ENCODE data around the gene PPOX. TPM values are rescaled to one million over a fixed set of nuclear protein-coding genes. Genes with fewer than 3 reads are reported as not detected.

Gene PPOX
- total RNA-seq, 2 experiments from 2014 or later = 42.0 to 45.5 TPM

DNA sequence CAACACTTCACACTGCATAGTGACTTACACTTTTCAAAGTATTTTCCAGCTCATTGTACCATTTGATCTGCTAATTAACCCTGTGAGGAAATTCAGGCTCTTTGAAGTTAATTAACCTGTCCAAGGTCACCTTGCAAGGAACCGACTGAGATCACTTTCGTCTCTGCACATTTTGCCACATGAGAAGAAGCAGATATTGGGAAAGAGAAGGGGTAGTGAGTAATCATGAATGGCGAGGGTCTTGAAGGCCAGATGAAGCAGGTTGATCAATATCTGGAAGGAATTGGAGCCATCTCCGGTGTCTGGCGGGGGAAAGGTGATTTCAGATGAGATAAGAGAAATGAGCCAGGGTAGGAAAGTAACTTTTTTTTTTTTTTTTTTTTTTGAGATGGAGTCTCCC lies 53.8 kb downstream of the PPOX start:
- Histone ChIP-seq H3K4me3 (ENCODE audit: low read depth, low read length, poor library complexity, severe bottlenecking) (no peak overlapping the region), H3K27ac (ENCODE audit: low read depth, low read length, poor library complexity, severe bottlenecking) (no peak overlapping the region), H3K36me3 (ENCODE audit: insufficient read depth, low read length) (no peaks in the 10 kb centered on the region), H4K20me1 (ENCODE audit: insufficient read depth, low read length) (no peaks in the 10 kb centered on the region), H3K79me2 (ENCODE audit: insufficient read depth, low read depth, low read length) (no peaks in the 10 kb centered on the region), H3K9me2 (ENCODE audit: insufficient read depth, low read length) (no peaks in the 10 kb centered on the region), H2AFZ (ENCODE audit: low read length) (no peak overlapping the region), H3K4me1 (ENCODE audit: insufficient read depth, low read length, poor library complexity, severe bottlenecking) (peaks cover 36% of the 10 kb centered on the region), H3K9me3 (ENCODE audit: low read length) (no peaks in the 10 kb centered on the region), H3K4me2 (ENCODE audit: low read length) (no peak overlapping the region)
- TF ChIP-seq, protein P1, sequence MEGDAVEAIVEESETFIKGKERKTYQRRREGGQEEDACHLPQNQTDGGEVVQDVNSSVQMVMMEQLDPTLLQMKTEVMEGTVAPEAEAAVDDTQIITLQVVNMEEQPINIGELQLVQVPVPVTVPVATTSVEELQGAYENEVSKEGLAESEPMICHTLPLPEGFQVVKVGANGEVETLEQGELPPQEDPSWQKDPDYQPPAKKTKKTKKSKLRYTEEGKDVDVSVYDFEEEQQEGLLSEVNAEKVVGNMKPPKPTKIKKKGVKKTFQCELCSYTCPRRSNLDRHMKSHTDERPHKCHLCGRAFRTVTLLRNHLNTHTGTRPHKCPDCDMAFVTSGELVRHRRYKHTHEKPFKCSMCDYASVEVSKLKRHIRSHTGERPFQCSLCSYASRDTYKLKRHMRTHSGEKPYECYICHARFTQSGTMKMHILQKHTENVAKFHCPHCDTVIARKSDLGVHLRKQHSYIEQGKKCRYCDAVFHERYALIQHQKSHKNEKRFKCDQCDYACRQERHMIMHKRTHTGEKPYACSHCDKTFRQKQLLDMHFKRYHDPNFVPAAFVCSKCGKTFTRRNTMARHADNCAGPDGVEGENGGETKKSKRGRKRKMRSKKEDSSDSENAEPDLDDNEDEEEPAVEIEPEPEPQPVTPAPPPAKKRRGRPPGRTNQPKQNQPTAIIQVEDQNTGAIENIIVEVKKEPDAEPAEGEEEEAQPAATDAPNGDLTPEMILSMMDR (conservative IDR thresholded peaks at IDR 0.05; ENCODE audit: low read length) = no peak
- no peak for TF ChIP-seq EZH2phosphoT487 (IDR thresholded peaks at IDR 0.05; ENCODE audit: borderline replicate concordance, low read depth, low read length)
- POLR2A ChIA-PET = interaction anchor here (0.6 to 4.4 kb wide), 4 partner anchors 7 to 49 kb away, joined by 3 to 22 read pairs (median 4); partner anchors contain the start of gene NDUFS2
- no TSS peak for BruUV-seq (replicated peaks)
- intact Hi-C loops (cut with micrococcal nuclease; ENCODE audit: unreplicated experiment) = no loop called here
- DNase-seq (ENCODE audit: low spot score) = no peak
- CTCF ChIA-PET (ENCODE audit: unreplicated experiment) = no interaction called here

Small RNAs within 50 kb of the gene (small RNA-seq; reads per million reads assigned to genes)
- gene RF01225 = not detected

Other genes with a start within 250 kb of the PPOX start
- not detected in 2 replicates for gene ITLN2, start 211.6 kb upstream of the PPOX start, total RNA-seq (2014; rRNA removed; shearing (Covaris generic))
- gene ITLN2, start 211.6 kb upstream of the PPOX start, total RNA-seq (2022) = not detected in 2 replicates
- gene F11R, start 145.3 kb upstream of the PPOX start, total RNA-seq (2014; rRNA removed; shearing (Covaris generic)) = 11.7 and 13.5 TPM in 2 replicates
- gene F11R, start 145.3 kb upstream of the PPOX start, total RNA-seq (2022) = 16.0 and 25.0 TPM in 2 replicates
- gene TSTD1, start 127.5 kb upstream of the PPOX start, total RNA-seq (2014; rRNA removed; shearing (Covaris generic)) = 164 and 206 TPM in 2 replicates
- 73.4 and 89.2 TPM in 2 replicates for gene TSTD1, start 127.5 kb upstream of the PPOX start, total RNA-seq (2022)
- gene USF1, start 120.4 kb upstream of the PPOX start, total RNA-seq (2014; rRNA removed; shearing (Covaris generic)) = 83.1 and 97.5 TPM in 2 replicates
- gene USF1, start 120.4 kb upstream of the PPOX start, total RNA-seq (2022) = 57.6 and 60.9 TPM in 2 replicates
- 56.2 and 62.9 TPM in 2 replicates for gene ARHGAP30, start 96.5 kb upstream of the PPOX start, total RNA-seq (2014; rRNA removed; shearing (Covaris generic))
- 86.7 and 101 TPM in 2 replicates for gene ARHGAP30, start 96.5 kb upstream of the PPOX start, total RNA-seq (2022)
- not detected in 2 replicates for gene NECTIN4, start 76.9 kb upstream of the PPOX start, total RNA-seq (2014; rRNA removed; shearing (Covaris generic))
- not detected in 2 replicates for gene NECTIN4, start 76.9 kb upstream of the PPOX start, total RNA-seq (2022)
- gene KLHDC9, start 68.1 kb upstream of the PPOX start, total RNA-seq (2014; rRNA removed; shearing (Covaris generic)) = 0.95 and 2.7 TPM in 2 replicates
- gene KLHDC9, start 68.1 kb upstream of the PPOX start, total RNA-seq (2022) = 1.3 and 3.0 TPM in 2 replicates
- 52.7 and 55.6 TPM in 2 replicates for gene PFDN2, start 48.4 kb upstream of the PPOX start, total RNA-seq (2014; rRNA removed; shearing (Covaris generic))
- gene PFDN2, start 48.4 kb upstream of the PPOX start, total RNA-seq (2022) = 79.5 and 95.3 TPM in 2 replicates
- 30.2 and 42.7 TPM in 2 replicates for gene NIT1, start 48.3 kb upstream of the PPOX start, total RNA-seq (2014; rRNA removed; shearing (Covaris generic))
- gene NIT1, start 48.3 kb upstream of the PPOX start, total RNA-seq (2022) = 46.5 and 53.1 TPM in 2 replicates
- 21.1 and 28.5 TPM in 2 replicates for gene DEDD, start 33.8 kb upstream of the PPOX start, total RNA-seq (2014; rRNA removed; shearing (Covaris generic))
- gene DEDD, start 33.8 kb upstream of the PPOX start, total RNA-seq (2022) = 36.9 and 41.9 TPM in 2 replicates
- gene UFC1, start 12.4 kb upstream of the PPOX start, total RNA-seq (2014; rRNA removed; shearing (Covaris generic)) = 61.2 and 87.7 TPM in 2 replicates
- 79.4 and 80.9 TPM in 2 replicates for gene UFC1, start 12.4 kb upstream of the PPOX start, total RNA-seq (2022)
- gene USP21, start 6.9 kb upstream of the PPOX start, total RNA-seq (2014; rRNA removed; shearing (Covaris generic)) = 18.4 and 19.6 TPM in 2 replicates
- gene USP21, start 6.9 kb upstream of the PPOX start, total RNA-seq (2022) = 29.5 and 34.0 TPM in 2 replicates
- 36.2 and 39.1 TPM in 2 replicates for gene B4GALT3, start 11.1 kb downstream of the PPOX start, total RNA-seq (2014; rRNA removed; shearing (Covaris generic))
- gene B4GALT3, start 11.1 kb downstream of the PPOX start, total RNA-seq (2022) = 41.7 and 49.8 TPM in 2 replicates
- 0.03 TPM in 2 replicates for gene ADAMTS4, start 32.6 kb downstream of the PPOX start, total RNA-seq (2014; rRNA removed; shearing (Covaris generic))
- 0.07 and 0.15 TPM in 2 replicates for gene ADAMTS4, start 32.6 kb downstream of the PPOX start, total RNA-seq (2022)
- 62.9 and 76.4 TPM in 2 replicates for gene NDUFS2, start 35.9 kb downstream of the PPOX start, total RNA-seq (2014; rRNA removed; shearing (Covaris generic))
- 72.1 and 73.4 TPM in 2 replicates for gene NDUFS2, start 35.9 kb downstream of the PPOX start, total RNA-seq (2022)
- 3.2 TPM in 1 of 2 replicates, not detected in the other for gene FCER1G, start 48.9 kb downstream of the PPOX start, total RNA-seq (2014; rRNA removed; shearing (Covaris generic))
- 0.88 and 1.2 TPM in 2 replicates for gene FCER1G, start 48.9 kb downstream of the PPOX start, total RNA-seq (2022)
- gene APOA2, start 57.2 kb downstream of the PPOX start, total RNA-seq (2014; rRNA removed; shearing (Covaris generic)) = not detected in 2 replicates
- not detected in 2 replicates for gene APOA2, start 57.2 kb downstream of the PPOX start, total RNA-seq (2022)
- gene TOMM40L, start 59.6 kb downstream of the PPOX start, total RNA-seq (2014; rRNA removed; shearing (Covaris generic)) = 8.3 and 11.0 TPM in 2 replicates
- 16.0 and 20.1 TPM in 2 replicates for gene TOMM40L, start 59.6 kb downstream of the PPOX start, total RNA-seq (2022)
- gene NR1I3, start 71.8 kb downstream of the PPOX start, total RNA-seq (2014; rRNA removed; shearing (Covaris generic)) = not detected in 2 replicates
- not detected in 2 replicates for gene NR1I3, start 71.8 kb downstream of the PPOX start, total RNA-seq (2022)
- gene PCP4L1, start 92.3 kb downstream of the PPOX start, total RNA-seq (2014; rRNA removed; shearing (Covaris generic)) = not detected in 2 replicates
- not detected in 2 replicates for gene PCP4L1, start 92.3 kb downstream of the PPOX start, total RNA-seq (2022)
- 4.2 and 4.5 TPM in 2 replicates for gene MPZ, start 143.5 kb downstream of the PPOX start, total RNA-seq (2014; rRNA removed; shearing (Covaris generic))
- gene MPZ, start 143.5 kb downstream of the PPOX start, total RNA-seq (2022) = 9.0 and 10.8 TPM in 2 replicates
- 17.9 and 20.6 TPM in 2 replicates for gene SDHC, start 148.0 kb downstream of the PPOX start, total RNA-seq (2014; rRNA removed; shearing (Covaris generic))
- gene SDHC, start 148.0 kb downstream of the PPOX start, total RNA-seq (2022) = 149 and 175 TPM in 2 replicates
- not detected in 2 replicates for gene CFAP126, start 201.4 kb downstream of the PPOX start, total RNA-seq (2014; rRNA removed; shearing (Covaris generic))
- not detected in 2 replicates for gene CFAP126, start 201.4 kb downstream of the PPOX start, total RNA-seq (2022)